H1 (cell line): ENCODE results near the gene PAX3. TPM values are rescaled to one million over a fixed set of nuclear protein-coding genes. Genes with fewer than 3 reads are reported as not detected.

ENCODE experiments used
- CTCF ChIA-PET: fragments of 300-600 bp; sonication (Branson Sonifier 250); formaldehyde crosslinking; loops from one replicate; lab custom pipeline; 2021; ENCODE audit not compliant: partially characterized antibody; lab: Charles Lee
- POLR2A ChIA-PET: fragments of 300-600 bp; sonication (Branson Sonifier 250); formaldehyde crosslinking; loops from one replicate; lab custom pipeline; 2021; ENCODE audit warnings: inconsistent platforms; ENCODE audit not compliant: partially characterized antibody; lab: Charles Lee
- DNase-seq, 2 experiments: peaks; one replicate each; pipeline versions ENCODE4 v3.0.0 to v3.0.0-alpha.2; 2010 to 2022; ENCODE audit warnings: low spot score in 2 of 2, low read depth in 1 of 2, mixed read lengths in 1 of 2
- FAIRE-seq: peaks from 2 replicates; lab custom pipeline; 2011; peaks lifted over from hg19 to GRCh38; lab: Jason Lieb, UNC
- H2AFZ ChIP-seq: 2 replicates; pipeline ENCODE4 v1.8.1; 2012; ENCODE audit warnings: low read length, inconsistent platforms
- H2AK5ac ChIP-seq: 2 replicates; pipeline ENCODE4 v1.6.1; 2013; ENCODE audit warnings: low read depth, low read length
- H2BK120ac ChIP-seq: replicated peaks from 2 replicates; pipeline ENCODE3; 2013; ENCODE audit warnings: low read depth, low read length, inconsistent platforms
- H2BK12ac ChIP-seq: 2 replicates; pipeline ENCODE4 v1.6.1; 2013; ENCODE audit warnings: low read depth, low read length
- H2BK15ac ChIP-seq: 2 replicates; pipeline ENCODE4 v1.6.1; 2013; ENCODE audit warnings: low read length
- H2BK20ac ChIP-seq: 2 replicates; pipeline ENCODE4 v1.6.1; 2013; ENCODE audit warnings: low read length
- H2BK5ac ChIP-seq: 2 replicates; pipeline ENCODE4 v1.6.1; 2013; ENCODE audit warnings: low read depth, low read length
- H3K14ac ChIP-seq: 2 replicates; pipeline ENCODE4 v1.6.1; 2013; ENCODE audit warnings: inconsistent platforms; ENCODE audit not compliant: insufficient read length
- H3K18ac ChIP-seq: 2 replicates; pipeline ENCODE4 v1.6.1; 2013; ENCODE audit warnings: low read length; ENCODE audit errors: extremely low read depth
- H3K23ac ChIP-seq: 2 replicates; pipeline ENCODE4 v1.6.1; 2013; ENCODE audit warnings: inconsistent platforms; ENCODE audit not compliant: insufficient read length
- H3K23me2 ChIP-seq: 2 replicates; pipeline ENCODE4 v1.6.1; 2013; ENCODE audit warnings: low read depth, low read length
- H3K27ac ChIP-seq: 2 replicates; pipeline ENCODE4 v1.6.1; 2011; ENCODE audit warnings: low read depth, low read length, inconsistent platforms
- H3K27me3 ChIP-seq, 4 experiments: replicated peaks in 1 of 4; 1 replicate in 1 of 4; 2 replicates in 3 of 4; pipeline versions ENCODE4 v1.6.1 to v1.8.1; 2011 to 2013; ENCODE audit warnings: low read length in 3 of 4, mild to moderate bottlenecking in 3 of 4, inconsistent platforms in 2 of 4, mixed read lengths in 2 of 4, moderate library complexity in 1 of 4; ENCODE audit not compliant: control insufficient read depth in 3 of 4, insufficient read depth in 3 of 4; ENCODE audit errors: extremely low read depth in 1 of 4
- H3K36me3 ChIP-seq, 4 experiments: 2 replicates each; pipeline versions ENCODE4 v1.6.1 to v1.8.1; 2011 to 2013; ENCODE audit warnings: mild to moderate bottlenecking in 4 of 4, low read length in 3 of 4, moderate library complexity in 2 of 4, control low read depth in 1 of 4, inconsistent platforms in 1 of 4; ENCODE audit not compliant: insufficient read depth in 4 of 4, control insufficient read depth in 2 of 4
- H3K4ac ChIP-seq: replicated peaks from 2 replicates; pipeline ENCODE3; 2013; ENCODE audit warnings: low read length, low read depth, mixed read lengths, inconsistent platforms; ENCODE audit not compliant: insufficient read length
- H3K4me1 ChIP-seq, 4 experiments: replicated peaks in 1 of 4; 1 replicate in 1 of 4; 2 replicates in 3 of 4; pipeline versions ENCODE4 v1.6.1 to v1.8.1; 2011 to 2013; ENCODE audit warnings: low read length in 3 of 4, inconsistent platforms in 2 of 4, mixed read lengths in 1 of 4; ENCODE audit not compliant: insufficient read depth in 4 of 4, control insufficient read depth in 3 of 4
- H3K4me2 ChIP-seq, 2 experiments: 2 replicates each; pipeline versions ENCODE4 v1.6.1 to v1.8.1; 2011 to 2013; ENCODE audit warnings: low read depth in 2 of 2, low read length in 2 of 2, control low read depth in 1 of 2, inconsistent platforms in 1 of 2, mild to moderate bottlenecking in 1 of 2; ENCODE audit not compliant: insufficient read depth in 1 of 2
- H3K4me3 ChIP-seq, 4 experiments: fragments of 200-600, 300-600 bp in 1 of 4; sonication (generic), shearing (Covaris generic), sonication (Bioruptor Twin) in 1 of 4; 2 replicates each; pipeline versions ENCODE4 v1.5.1 to v1.8.1; 2011 to 2016; ENCODE audit warnings: low read length in 4 of 4, low read depth in 3 of 4, control low read depth in 2 of 4, inconsistent platforms in 2 of 4, mild to moderate bottlenecking in 2 of 4, mixed read lengths in 1 of 4, moderate library complexity in 1 of 4; ENCODE audit not compliant: insufficient read depth in 2 of 4; ENCODE audit errors: extremely low read depth in 1 of 4
- H3K56ac ChIP-seq: replicated peaks from 2 replicates; pipeline ENCODE3; 2013; ENCODE audit warnings: low read depth, mild to moderate bottlenecking, mixed read lengths, low read length, inconsistent platforms; ENCODE audit not compliant: insufficient read length
- H3K79me1 ChIP-seq: 2 replicates; pipeline ENCODE4 v1.6.1; 2013; ENCODE audit warnings: low read depth, low read length, control low read depth
- H3K79me2 ChIP-seq, 2 experiments: 2 replicates each; pipeline versions ENCODE4 v1.6.1 to v1.8.1; 2012 to 2013; ENCODE audit warnings: low read length in 2 of 2, mild to moderate bottlenecking in 2 of 2, inconsistent platforms in 1 of 2; ENCODE audit not compliant: insufficient read depth in 2 of 2, control insufficient read depth in 1 of 2
- H3K9ac ChIP-seq, 4 experiments: replicated peaks in 1 of 4; 1 replicate in 1 of 4; 2 replicates in 3 of 4; pipeline versions ENCODE4 v1.6.1 to v1.8.1; 2011 to 2013; ENCODE audit warnings: low read depth in 3 of 4, low read length in 3 of 4, control low read depth in 2 of 4, mild to moderate bottlenecking in 2 of 4, moderate library complexity in 2 of 4, inconsistent platforms in 1 of 4; ENCODE audit errors: extremely low read depth in 1 of 4
- H3K9me3 ChIP-seq, 2 experiments: 2 replicates each; pipeline versions ENCODE4 v1.6.1 to v1.8.1; 2012 to 2013; ENCODE audit warnings: mild to moderate bottlenecking in 2 of 2, moderate library complexity in 2 of 2, control low read depth in 1 of 2, inconsistent platforms in 1 of 2, low read depth in 1 of 2, low read length in 1 of 2, mixed read lengths in 1 of 2; ENCODE audit not compliant: insufficient read depth in 2 of 2
- H4K20me1 ChIP-seq, 2 experiments: replicated peaks in 1 of 2; 2 replicates each; pipeline versions ENCODE3 to v1.8.1; 2011 to 2013; ENCODE audit warnings: inconsistent platforms in 2 of 2, low read length in 2 of 2, mild to moderate bottlenecking in 1 of 2; ENCODE audit not compliant: insufficient read depth in 2 of 2, control insufficient read depth in 1 of 2
- H4K5ac ChIP-seq: 2 replicates; pipeline ENCODE4 v1.6.1; 2013; ENCODE audit warnings: low read length, low read depth, mixed read lengths, inconsistent platforms; ENCODE audit not compliant: insufficient read length
- H4K8ac ChIP-seq: 2 replicates; pipeline ENCODE4 v1.8.0; 2013; ENCODE audit warnings: mild to moderate bottlenecking, moderate library complexity, low read length, inconsistent platforms; ENCODE audit not compliant: insufficient read depth; ENCODE audit errors: extremely low read depth
- H4K91ac ChIP-seq: replicated peaks from 2 replicates; pipeline ENCODE3; 2013; ENCODE audit warnings: low read length, mixed read lengths, inconsistent platforms; ENCODE audit not compliant: insufficient read length
- BCL11A ChIP-seq, 2 experiments: IDR thresholded peaks; one replicate each; pipeline ENCODE4 v1.6.1; 2011; ENCODE audit warnings: low read depth in 2 of 2, low read length in 2 of 2, mild to moderate bottlenecking in 2 of 2
- HDAC6 ChIP-seq: IDR thresholded peaks from one replicate; pipeline ENCODE4 v1.7.1; 2012; ENCODE audit warnings: low read depth, mild to moderate bottlenecking, inconsistent platforms, low read length, moderate library complexity
- JUN ChIP-seq: IDR thresholded peaks from 2 replicates; pipeline ENCODE4 v1.6.1; 2011; ENCODE audit warnings: low read depth, mild to moderate bottlenecking, improper control_type of control experiment, low read length
- KDM4A ChIP-seq: IDR thresholded peaks from one replicate; pipeline ENCODE4 v1.7.1; 2012; ENCODE audit warnings: low read depth, mild to moderate bottlenecking, moderate library complexity, low read length, inconsistent platforms; ENCODE audit not compliant: severe bottlenecking
- SP4 ChIP-seq: IDR thresholded peaks from 2 replicates; pipeline ENCODE4 v1.6.1; 2012; ENCODE audit warnings: low read length, inconsistent platforms
- WGBS, 2 experiments: shearing (Covaris generic) in 1 of 2; methylation state at CpG; one replicate each; pipeline versions ENCODE4 v1.1.6 to v1.1.7; 2013 to 2015; ENCODE audit warnings: low lambda C conversion rate in 2 of 2, mixed read lengths in 2 of 2, inconsistent platforms in 1 of 2, low coverage in 1 of 2, missing lambda C conversion rate in 1 of 2; ENCODE audit not compliant: insufficient replicate concordance in 2 of 2, insufficient coverage in 1 of 2, insufficient read length in 1 of 2; ENCODE audit errors: extremely low coverage in 1 of 2, missing lambda C conversion rate in 1 of 2; 5-methylcytosine and 5-hydroxymethylcytosine counted together
- polyA plus RNA-seq, 7 experiments: library from polyadenylated mRNA; depleted of rRNA in 3 of 7; stranded (reverse) in 5 of 7; unstranded in 2 of 7; fragments of >200 nt in 5 of 7; fragments of 200-250 nt in 2 of 7; gene quantifications; 1 replicate in 5 of 7; 2 replicates in 1 of 7; 4 replicates in 1 of 7; pipeline versions ENCODE4 v1.2.1 to v1.2.3, GENCODE V29; 2011 to 2013; ENCODE audit warnings: missing spikeins in 2 of 7, mixed read lengths in 2 of 7
- total RNA-seq: library from RNA; stranded (reverse); fragmentation: NEBNext Ultra II Directional; extraction: Animal tissue kit (Norgen Biotek cat#: 25700); gene quantifications from 2 replicates; pipeline ENCODE4 v1.2.1, GENCODE V29; 2021
- TF ChIP-seq, protein P1 (sequence below): IDR thresholded peaks from 2 replicates; pipeline ENCODE4 v1.6.1; 2011; ENCODE audit warnings: low read depth, mild to moderate bottlenecking, low read length; ENCODE audit not compliant: insufficient read depth

The PAX3 gene
- total and polyA plus RNA-seq, 2 of the 8 experiments (the other 6 are each of a cell fraction or from before 2014, with no cell fraction given) = 0.33 TPM; not detected in 1

GRCh38 chr2:222160944-222161343, 137.9 kb downstream of the PAX3 start:
- 0 out of 7 replicates have a peak, but pooled peaks cover 0 to 3% (median 0%) of the 10 kb centered on the region in 4 experiments for H3K4me1 ChIP-seq
- POLR2A ChIA-PET = no interaction called here

More at GRCh38 chr2:222160944-222161343, 137.9 kb downstream of the PAX3 start:
- Histone ChIP-seq H2AFZ (no peak overlapping the region), H4K8ac (no peak overlapping the region)
- TF ChIP-seq BCL11A (IDR thresholded peaks at IDR 0.05; ENCODE audit: low read depth in 2 of 2, low read length in 2 of 2) = no peak
- no peak for TF ChIP-seq HDAC6
- no peak for TF ChIP-seq KDM4A
- TF ChIP-seq, protein P1, sequence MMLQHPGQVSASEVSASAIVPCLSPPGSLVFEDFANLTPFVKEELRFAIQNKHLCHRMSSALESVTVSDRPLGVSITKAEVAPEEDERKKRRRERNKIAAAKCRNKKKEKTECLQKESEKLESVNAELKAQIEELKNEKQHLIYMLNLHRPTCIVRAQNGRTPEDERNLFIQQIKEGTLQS = no peak
- TF ChIP-seq SP4 = no peak
- no peak for TF ChIP-seq JUN
- TF ChIP-seq, all 59 proteins: peak for 0
- no peaks in the 10 kb centered on the region for H3K23me2 ChIP-seq
- H4K91ac ChIP-seq = no peak overlapping the region
- H3K18ac ChIP-seq = no peak overlapping the region
- H4K5ac ChIP-seq = no peak overlapping the region
- H3K14ac ChIP-seq = no peak overlapping the region
- no peaks in the 10 kb centered on the region for H4K20me1 ChIP-seq
- no peaks in the 10 kb centered on the region for H3K9me3 ChIP-seq
- H2BK15ac ChIP-seq = no peak overlapping the region
- WGBS, 2 experiments = 66% methylated on average over 5 of the region's 5 CpGs; no CpG with 5 or more reads in 1 of the 2 experiments
- no peak overlapping the region for H3K56ac ChIP-seq
- no peak for FAIRE-seq
- no peak overlapping the region for H2BK20ac ChIP-seq
- no peak overlapping the region for H3K4me3 ChIP-seq
- H2AK5ac ChIP-seq = no peak overlapping the region
- H2BK120ac ChIP-seq = no peak overlapping the region
- H3K23ac ChIP-seq = no peak overlapping the region
- no peak overlapping the region for H3K9ac ChIP-seq
- no peaks in the 10 kb centered on the region; a peak in 1 of 8 replicates for H3K36me3 ChIP-seq
- H3K4ac ChIP-seq = no peak overlapping the region
- H3K79me1 ChIP-seq = no peaks in the 10 kb centered on the region
- H2BK5ac ChIP-seq = no peak overlapping the region
- CTCF ChIA-PET = interaction anchor here (0.8 kb wide), 1 partner anchor 218 kb away, joined by 3 read pairs; no protein-coding TSS in a partner anchor
- no peak overlapping the region for H2BK12ac ChIP-seq
- no peak overlapping the region for H3K27ac ChIP-seq
- no peak overlapping the region for H3K4me2 ChIP-seq
- no peak for DNase-seq
- H3K79me2 ChIP-seq = no peaks in the 10 kb centered on the region
- H3K27me3 ChIP-seq = no peaks in the 10 kb centered on the region
